Liver (tissue), 3 donors: ENCODE data around the gene PRKN.

Source experiments
- ATF3 ChIP-seq: IDR thresholded peaks from 2 replicates; pipeline ENCODE4 v1.6.1; 2016; ENCODE audit warnings: antibody characterized with exemption
- JUND ChIP-seq, 2 donors: IDR thresholded peaks; 2 replicates each; pipeline ENCODE4 v1.6.1; 2016; ENCODE audit warnings: antibody characterized with exemption in 2 of 2
- REST ChIP-seq: IDR thresholded peaks from 2 replicates; pipeline ENCODE4 v1.6.1; 2016; ENCODE audit warnings: antibody characterized with exemption, mild to moderate bottlenecking
- SP1 ChIP-seq: IDR thresholded peaks from 2 replicates; pipeline ENCODE4 v1.6.1; 2018; ENCODE audit warnings: antibody characterized with exemption, mild to moderate bottlenecking
- TAF1 ChIP-seq: conservative IDR thresholded peaks from 2 replicates; pipeline ENCODE4 v1.6.1; 2016; ENCODE audit warnings: antibody characterized with exemption, mild to moderate bottlenecking
- TF ChIP-seq, protein P1 (sequence below): fragments of 150-350 bp; IDR thresholded peaks from 2 replicates; pipeline ENCODE4 v1.5.1; 2017; ENCODE audit warnings: improper control_type of control experiment, low read depth, low read length; ENCODE audit not compliant: missing input control
- donor health status: healthy.
- donor health status: healthy.

- TF ChIP-seq SP1 (no peak), TAF1 (no peak), JUND (IDR thresholded peaks at IDR 0.05) (no peak), ATF3 (no peak), REST (no peak)
- TF ChIP-seq, protein P1, sequence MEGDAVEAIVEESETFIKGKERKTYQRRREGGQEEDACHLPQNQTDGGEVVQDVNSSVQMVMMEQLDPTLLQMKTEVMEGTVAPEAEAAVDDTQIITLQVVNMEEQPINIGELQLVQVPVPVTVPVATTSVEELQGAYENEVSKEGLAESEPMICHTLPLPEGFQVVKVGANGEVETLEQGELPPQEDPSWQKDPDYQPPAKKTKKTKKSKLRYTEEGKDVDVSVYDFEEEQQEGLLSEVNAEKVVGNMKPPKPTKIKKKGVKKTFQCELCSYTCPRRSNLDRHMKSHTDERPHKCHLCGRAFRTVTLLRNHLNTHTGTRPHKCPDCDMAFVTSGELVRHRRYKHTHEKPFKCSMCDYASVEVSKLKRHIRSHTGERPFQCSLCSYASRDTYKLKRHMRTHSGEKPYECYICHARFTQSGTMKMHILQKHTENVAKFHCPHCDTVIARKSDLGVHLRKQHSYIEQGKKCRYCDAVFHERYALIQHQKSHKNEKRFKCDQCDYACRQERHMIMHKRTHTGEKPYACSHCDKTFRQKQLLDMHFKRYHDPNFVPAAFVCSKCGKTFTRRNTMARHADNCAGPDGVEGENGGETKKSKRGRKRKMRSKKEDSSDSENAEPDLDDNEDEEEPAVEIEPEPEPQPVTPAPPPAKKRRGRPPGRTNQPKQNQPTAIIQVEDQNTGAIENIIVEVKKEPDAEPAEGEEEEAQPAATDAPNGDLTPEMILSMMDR, result no peak
Observed at GRCh38 chr6:162497389-162497788, 230.2 kb downstream of the PRKN start.
